ENCODE data around the gene CIAPIN1.

- no peak for TF ChIP-seq CTCF (IDR thresholded peaks at IDR 0.05)
- no peak for TF ChIP-seq POLR2A (IDR thresholded peaks at IDR 0.05)
- TF ChIP-seq POLR2AphosphoS5 (IDR thresholded peaks at IDR 0.05), result no peak
These were observed 30.5 kb upstream of the CIAPIN1 start for GRCh38 chr16:57477531-57478202.

Measured in suprapubic skin (tissue), 4 donors.